NCI-H460 (cell line): ENCODE data around the gene TYR. TPM values are rescaled to one million over a fixed set of nuclear protein-coding genes. Genes with fewer than 3 reads are reported as not detected.
"Not testable (repeated sequence)": the region's sequence is repeated elsewhere in the genome, so short reads cannot be mapped to it uniquely, and the experiment has no call there.

ENCODE experiments used
- DNase-seq: peaks from one replicate; pipeline ENCODE4 v3.0.0-alpha.2; 2016; ENCODE audit warnings: low read depth; ENCODE audit errors: extremely low read depth
- total RNA-seq: library from RNA; depleted of rRNA; stranded (reverse); fragments of >200 nt; shearing (Covaris generic); gene quantifications from 2 replicates; pipeline ENCODE4 v1.2.3, GENCODE V29; 2014

Gene TYR
- total RNA-seq, 1 experiment from 2014 or later = not detected

DNA sequence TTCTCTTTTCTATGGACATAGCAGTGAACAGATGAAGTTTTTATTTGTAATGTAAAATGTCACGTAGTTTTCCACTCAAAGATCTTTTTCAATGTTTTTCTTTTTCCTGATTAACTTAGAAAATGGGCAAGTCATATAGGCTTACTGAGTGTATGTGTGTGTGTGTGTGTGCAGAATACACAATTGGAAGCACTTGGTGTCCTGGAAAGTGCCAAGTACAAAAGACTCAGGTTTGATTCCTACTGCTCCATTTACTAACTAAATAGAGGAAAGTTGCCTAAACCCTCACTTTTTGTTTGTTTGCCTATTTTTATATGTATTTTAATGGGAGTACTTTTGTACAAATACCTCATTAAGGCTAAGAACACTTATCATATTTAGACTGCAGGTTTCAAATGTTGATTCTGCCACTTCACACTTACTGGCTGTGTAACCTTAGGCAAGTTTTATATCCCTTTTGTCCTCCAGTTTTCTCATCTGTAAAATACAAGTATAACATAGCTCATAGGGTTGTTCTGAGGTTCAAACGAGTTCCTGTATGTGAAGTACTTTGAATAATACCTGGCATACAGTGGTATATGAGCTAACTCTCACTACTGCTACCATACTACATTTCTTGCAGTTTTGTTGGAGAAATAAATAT, 90.1 kb downstream of the TYR start:
- DNase-seq = no peak

GRCh38 chr11:89272540-89273088, 94.9 kb downstream of the TYR start:
- not testable (repeated sequence) for DNase-seq

- not testable (repeated sequence) for DNase-seq
Observed at GRCh38 chr11:89273220-89273619, 95.5 kb downstream of the TYR start.

DNA sequence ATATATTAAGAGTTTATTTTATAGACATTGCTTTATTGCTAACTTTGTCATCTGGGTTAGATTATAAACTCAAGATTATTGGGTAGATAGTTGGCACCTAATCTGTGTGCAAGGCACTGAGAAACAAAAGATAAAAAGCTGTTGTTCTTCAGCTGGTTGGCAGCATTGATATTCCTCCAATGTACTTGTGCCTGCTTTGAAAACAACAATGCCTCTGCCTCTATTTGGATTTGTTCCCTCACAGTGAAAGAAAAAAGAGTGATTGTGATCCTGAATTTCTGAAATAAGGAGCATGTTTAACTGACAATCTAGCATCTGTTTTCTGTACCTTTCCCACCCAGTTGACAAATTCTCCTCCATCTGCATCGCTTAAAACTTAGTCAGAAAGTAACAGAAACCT, 98.3 kb downstream of the TYR start:
- no peak for DNase-seq

GRCh38 chr11:89279176-89279575, 101.5 kb downstream of the TYR start:
- DNase-seq = no peak

DNA sequence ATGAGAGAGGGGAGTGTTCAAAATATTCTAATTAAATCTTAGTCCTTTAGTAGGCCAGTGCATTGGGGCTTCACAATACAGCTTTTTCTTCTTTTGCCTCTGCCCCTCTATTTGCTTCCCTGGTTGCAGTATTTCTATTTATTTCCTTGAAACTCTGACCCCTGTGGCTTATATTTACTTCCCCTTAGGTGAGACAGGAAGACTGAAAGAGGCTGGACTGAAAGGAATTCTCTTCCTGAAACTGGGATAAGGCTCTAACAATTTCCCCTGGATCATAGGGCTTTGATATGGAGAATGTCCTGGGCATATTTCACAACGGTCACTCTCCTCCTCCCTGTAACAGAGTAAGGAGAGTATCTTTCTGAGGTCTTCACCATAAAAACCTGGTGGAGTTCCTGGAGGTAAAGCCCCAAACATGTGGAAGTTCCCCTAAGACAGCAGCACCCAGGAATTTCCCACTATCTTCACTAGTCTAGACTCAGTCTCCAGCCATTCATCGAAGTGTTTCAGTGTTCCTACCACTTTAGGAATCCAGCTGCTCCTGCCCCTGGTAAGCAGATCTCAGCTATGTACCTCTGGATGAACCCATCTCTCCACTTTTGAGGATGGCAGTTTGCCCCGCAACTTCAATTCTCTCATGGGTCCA, 103.5 kb downstream of the TYR start:
- not testable (repeated sequence) for DNase-seq

GRCh38 chr11:89286601-89287000, 108.9 kb downstream of the TYR start:
- DNase-seq = not testable (repeated sequence)

GRCh38 chr11:89288004-89288403, 110.3 kb downstream of the TYR start:
- DNase-seq = not testable (repeated sequence)

DNA sequence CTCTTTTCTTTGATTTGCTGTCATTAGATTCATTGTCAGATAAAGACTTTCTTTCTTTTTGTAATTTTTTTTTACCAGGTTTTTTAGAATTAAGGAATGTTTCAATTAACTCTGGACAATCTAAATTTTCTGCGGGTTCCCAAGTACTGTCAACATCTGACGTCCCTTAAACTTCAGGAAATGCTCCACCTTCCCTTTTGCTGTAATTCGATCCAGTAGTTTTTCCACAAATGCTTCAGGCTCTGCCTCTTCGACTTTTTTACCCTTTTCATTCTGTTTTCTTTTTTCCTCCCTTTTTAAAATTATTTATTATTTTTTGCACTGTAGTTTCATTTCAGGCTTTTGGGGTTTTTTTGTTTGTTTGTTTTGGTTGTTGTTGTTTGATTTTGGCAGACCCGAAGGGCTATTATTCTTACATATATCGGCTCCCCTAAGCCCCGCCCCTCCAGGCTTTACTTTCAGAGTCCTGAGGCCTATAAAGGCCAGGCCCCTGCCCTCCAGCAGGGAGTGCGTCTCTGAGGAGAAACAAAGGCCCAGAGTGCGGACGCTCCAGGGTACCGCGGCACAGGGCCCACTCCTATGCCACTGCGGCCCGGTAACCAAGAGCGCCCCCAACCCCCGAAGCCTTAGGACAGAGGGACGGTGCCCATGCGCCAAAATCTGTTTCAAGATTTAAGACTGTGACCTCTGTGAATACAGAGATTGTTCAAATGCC, 116.4 kb downstream of the TYR start:
- no peak for DNase-seq

DNA sequence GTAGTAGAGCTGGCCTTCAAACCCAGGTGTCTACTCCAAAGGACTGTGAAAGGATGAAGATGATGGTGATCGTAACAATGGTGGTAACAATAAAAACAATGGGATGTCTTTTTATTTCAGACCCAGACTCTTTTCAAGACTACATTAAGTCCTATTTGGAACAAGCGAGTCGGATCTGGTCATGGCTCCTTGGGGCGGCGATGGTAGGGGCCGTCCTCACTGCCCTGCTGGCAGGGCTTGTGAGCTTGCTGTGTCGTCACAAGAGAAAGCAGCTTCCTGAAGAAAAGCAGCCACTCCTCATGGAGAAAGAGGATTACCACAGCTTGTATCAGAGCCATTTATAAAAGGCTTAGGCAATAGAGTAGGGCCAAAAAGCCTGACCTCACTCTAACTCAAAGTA, 117.3 kb downstream of the TYR start:
- DNase-seq = not testable (repeated sequence)

DNA sequence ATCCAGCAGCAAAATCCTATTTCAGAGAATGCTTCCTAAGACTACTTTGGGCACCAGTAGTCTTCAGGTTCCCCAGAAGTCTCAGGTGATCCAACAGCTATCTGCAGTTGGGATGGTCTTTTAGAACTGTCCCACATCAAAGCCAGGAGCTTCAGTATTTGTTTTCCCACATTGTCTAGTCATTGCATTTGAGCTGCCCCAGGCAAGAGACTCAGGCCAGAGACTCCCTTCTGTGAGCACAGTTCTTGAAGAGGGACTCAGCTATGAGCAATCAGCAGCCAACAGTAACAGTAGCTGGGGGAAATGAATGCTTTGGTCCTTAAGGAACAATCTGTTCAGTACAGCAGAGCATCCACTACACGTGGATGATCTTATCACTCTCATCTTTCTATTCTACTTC, 125.4 kb downstream of the TYR start:
- DNase-seq = not testable (repeated sequence)

DNA sequence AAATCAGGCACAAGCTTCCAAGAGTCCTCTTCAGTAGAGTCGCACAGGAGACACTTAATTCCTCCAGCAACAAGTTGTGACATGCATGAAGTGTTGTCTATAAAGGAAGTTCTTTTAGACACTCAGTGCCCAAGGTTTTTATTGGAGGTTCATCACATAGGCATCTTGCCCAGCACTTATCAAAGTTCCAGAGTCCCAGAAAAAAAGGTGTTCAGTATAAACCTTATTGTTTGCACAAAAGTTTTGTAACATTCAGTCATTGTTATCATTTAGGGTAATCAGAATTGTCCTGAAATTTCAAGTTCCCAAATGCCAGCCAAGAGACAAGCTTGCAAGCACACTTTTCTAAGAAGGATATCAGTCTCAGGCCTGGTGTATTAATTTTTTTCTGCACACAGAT, 130.6 kb downstream of the TYR start:
- DNase-seq = not testable (repeated sequence)

DNA sequence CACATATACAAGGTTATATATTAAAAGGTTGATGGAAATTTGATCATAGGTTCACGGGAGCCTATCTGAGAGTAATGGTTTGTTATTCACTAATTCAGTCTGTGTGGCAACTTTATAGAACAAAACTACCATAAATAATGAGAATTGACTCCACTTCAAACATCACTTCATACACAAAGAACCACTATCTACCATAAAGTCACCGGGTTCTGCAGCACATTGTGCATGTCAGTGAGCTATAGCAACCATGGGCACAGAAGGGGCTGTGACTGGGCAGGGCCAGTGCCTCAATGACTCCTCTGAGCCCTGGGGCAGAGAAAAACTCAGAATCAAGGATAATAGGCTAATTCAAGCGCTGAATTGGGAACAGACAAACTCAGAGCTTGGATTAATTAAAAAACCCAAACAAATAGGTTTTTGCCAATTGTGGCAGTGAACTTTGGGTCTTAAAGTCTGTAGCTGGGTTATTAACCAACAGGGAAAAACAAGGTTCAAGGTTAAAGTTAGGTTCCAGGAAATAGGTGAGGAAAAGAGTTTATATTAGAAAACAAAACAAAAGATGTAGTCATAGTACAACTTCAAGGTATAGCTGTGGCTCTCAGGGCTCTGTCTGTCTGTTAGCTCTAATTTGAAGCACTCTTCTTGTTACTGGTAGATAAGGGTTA, 131.8 kb downstream of the TYR start:
- not testable (repeated sequence) for DNase-seq

DNA sequence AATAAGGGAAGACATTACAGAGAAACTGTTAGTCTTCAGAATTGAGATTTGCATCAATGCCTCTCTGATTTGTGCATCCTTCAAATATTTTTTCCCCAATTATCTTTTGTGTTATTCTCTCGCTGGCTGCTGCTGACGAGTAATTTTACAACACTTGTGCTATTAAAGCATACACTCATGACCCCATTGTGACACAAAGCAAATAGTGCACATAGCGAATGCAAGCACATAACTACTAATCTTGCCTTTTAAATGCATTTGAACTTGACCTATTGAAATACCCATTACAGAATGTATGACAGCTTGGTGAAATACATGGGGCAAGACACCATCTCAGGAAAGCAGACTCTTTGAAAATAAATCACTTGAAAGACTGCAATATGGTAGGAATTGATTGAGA, 132.9 kb downstream of the TYR start:
- DNase-seq = not testable (repeated sequence)

- DNase-seq = no peak
Observed at GRCh38 chr11:89321401-89321800, 143.7 kb downstream of the TYR start.

DNA sequence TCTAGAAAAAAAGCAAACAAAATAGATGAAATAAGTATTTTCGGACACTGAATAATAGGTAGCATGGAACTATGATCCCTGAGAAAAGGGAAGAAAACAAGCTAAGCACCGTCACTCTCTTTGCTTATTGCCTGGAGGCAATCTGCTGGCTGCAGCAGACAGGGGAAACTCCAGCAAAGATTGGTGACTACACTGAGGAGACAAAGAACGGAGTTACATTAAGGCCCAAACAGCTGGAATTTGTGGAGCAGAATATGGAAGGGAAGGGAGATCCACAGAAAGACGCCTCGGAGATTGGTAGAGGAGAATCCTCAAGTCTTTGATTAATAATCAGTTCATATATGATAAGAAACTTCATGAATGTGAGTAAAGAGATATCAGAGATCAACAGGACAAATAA, 150.2 kb downstream of the TYR start:
- DNase-seq = no peak

DNA sequence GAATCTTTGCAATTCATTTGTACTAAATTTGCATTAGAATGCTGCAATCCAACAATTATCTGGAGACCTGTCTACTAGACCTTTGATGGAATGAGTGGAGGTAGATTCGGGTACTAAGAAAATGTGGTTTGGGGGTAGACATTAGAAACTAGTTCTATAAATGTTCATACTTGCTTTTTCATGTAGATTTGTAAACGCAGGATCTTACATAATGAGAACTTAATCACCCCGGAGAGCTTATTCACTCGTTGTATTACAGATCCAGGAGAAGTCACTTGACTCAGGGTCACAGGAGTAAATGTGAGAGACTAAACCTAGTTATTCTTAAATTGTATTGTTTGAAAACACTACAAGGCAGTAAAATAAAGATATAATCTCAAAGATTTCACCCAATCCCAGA, 154.3 kb downstream of the TYR start:
- not testable (repeated sequence) for DNase-seq

GRCh38 chr11:89333704-89334103, 156.0 kb downstream of the TYR start:
- peak; percentile 0 for DNase-seq

DNA sequence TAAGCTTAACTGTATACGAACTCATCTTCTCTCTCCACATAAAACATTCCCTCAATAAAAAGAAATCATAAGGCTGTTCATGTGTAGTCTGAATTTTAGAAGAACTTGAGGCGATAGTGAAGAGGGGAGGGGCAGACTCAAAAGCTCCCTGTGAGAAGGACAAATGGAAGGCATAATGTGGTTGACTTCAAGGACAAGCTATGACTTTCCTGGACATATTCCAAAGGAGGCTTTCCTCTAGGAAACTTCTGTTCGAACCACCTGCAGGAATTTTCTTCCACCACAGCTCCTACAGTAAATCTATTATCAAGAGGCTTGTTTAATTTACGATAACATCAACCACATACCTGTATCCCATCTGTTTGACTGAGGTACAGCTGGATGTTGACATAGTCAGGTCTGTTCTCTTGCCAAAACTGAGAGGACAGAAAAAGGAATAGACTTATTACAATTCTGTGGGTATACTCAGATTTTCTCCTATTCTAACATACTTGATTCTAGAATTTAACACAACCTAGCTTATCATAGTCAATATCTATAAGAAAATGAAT, 159.5 kb downstream of the TYR start:
- DNase-seq = not testable (repeated sequence)

GRCh38 chr11:89338073-89338472, 160.4 kb downstream of the TYR start:
- DNase-seq = not testable (repeated sequence)

DNA sequence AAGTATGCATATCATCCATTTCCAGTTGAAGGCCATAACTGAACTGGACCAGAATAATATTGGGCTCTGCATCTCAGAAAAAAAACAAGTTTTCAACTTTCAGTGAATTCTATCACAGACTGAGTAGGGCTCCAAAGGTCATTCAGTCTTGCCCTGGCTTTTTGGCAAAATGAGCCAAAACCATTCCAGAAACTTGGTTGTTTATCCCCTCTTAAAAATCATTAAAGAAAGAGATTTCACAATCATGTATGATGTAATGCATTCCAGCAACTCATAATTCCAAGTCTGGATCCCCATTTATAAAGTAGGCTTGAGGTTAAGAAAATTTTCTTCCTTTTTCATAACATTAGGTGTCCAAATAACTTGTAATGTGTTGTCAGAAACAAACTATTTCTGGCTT, 162.8 kb downstream of the TYR start:
- DNase-seq = not testable (repeated sequence)
